ENCODE results near the gene SHROOM2. TPM values are rescaled to one million over a fixed set of nuclear protein-coding genes. Genes with fewer than 3 reads are reported as not detected.

Gene SHROOM2
- total and polyA plus RNA-seq, 10 donors = 0.21 to 3.7 (median 1.6) TPM

GRCh38 chrX:9884031-9884779, 98.0 kb downstream of the SHROOM2 start:
- intact Hi-C loops (cut with DNase I; ENCODE audit: low total_unique reads) = loop anchor here (10.0 kb wide), 2 partner anchors 101 to 231 kb away; no protein-coding TSS in a partner anchor
- Histone ChIP-seq H3K27ac (no peak overlapping the region), H3K4me1 (peaks cover 0 to 7% (median 0%) of the 10 kb centered on the region in 6 donors), H3K4me3 (no peak overlapping the region), H3K9me3 (no peaks in the 10 kb centered on the region), H3K27me3 (replicated peaks in 1 of 7) (peaks cover 0 to 20% (median 0%) of the 10 kb centered on the region in 7 donors), H3K36me3 (no peaks in the 10 kb centered on the region)
- TF ChIP-seq CTCF (IDR thresholded peaks at IDR 0.05 in 8 of 11, conservative IDR thresholded peaks at IDR 0.05 in 3 of 11) (no peak), POLR2AphosphoS5 (IDR thresholded peaks at IDR 0.05) (no peak), POLR2A (IDR thresholded peaks at IDR 0.05) (no peak)
- WGBS, 5 donors = 69 to 84% (median 76%) methylated on average over 9 of the region's 9 CpGs
- DNase-seq = no peak

- no peaks in the 10 kb centered on the region for H3K36me3 ChIP-seq
- H3K9me3 ChIP-seq = no peaks in the 10 kb centered on the region
- H3K27me3 ChIP-seq (replicated peaks in 1 of 7) = peaks cover 0 to 20% (median 0%) of the 10 kb centered on the region in 7 donors
- no peak overlapping the region for H3K4me3 ChIP-seq
- WGBS, 5 donors = 2 to 15% (median 5%) methylated on average over 8 of the region's 8 CpGs
- H3K4me1 ChIP-seq = peaks cover 0 to 7% (median 0%) of the 10 kb centered on the region in 6 donors
- no peak overlapping the region for H3K27ac ChIP-seq
- peak; percentile 89 for DNase-seq
- intact Hi-C loops (cut with DNase I; ENCODE audit: low total_unique reads) = loop anchor here (10.0 kb wide), 2 partner anchors 100 to 230 kb away; no protein-coding TSS in a partner anchor
- TF ChIP-seq POLR2AphosphoS5 (IDR thresholded peaks at IDR 0.05) (peak in 1 of 3 donors; percentile 32), CTCF (IDR thresholded peaks at IDR 0.05 in 8 of 11, conservative IDR thresholded peaks at IDR 0.05 in 3 of 11) (peak; percentile 6 to 70 (median 55)), POLR2A (IDR thresholded peaks at IDR 0.05) (no peak)
Measured at GRCh38 chrX:9885150-9885549, 98.9 kb downstream of the SHROOM2 start.

- intact Hi-C loops (cut with DNase I; ENCODE audit: low total_unique reads) = loop anchor here (10.0 kb wide), 2 partner anchors 97 to 227 kb away; no protein-coding TSS in a partner anchor
- no peak overlapping the region for H3K27ac ChIP-seq
- no peak overlapping the region for H3K4me3 ChIP-seq
- H3K36me3 ChIP-seq = no peaks in the 10 kb centered on the region
- H3K4me1 ChIP-seq = peaks cover 0 to 7% (median 0%) of the 10 kb centered on the region in 6 donors
- no peaks in the 10 kb centered on the region for H3K9me3 ChIP-seq
- peaks cover 0 to 16% (median 0%) of the 10 kb centered on the region in 7 donors for H3K27me3 ChIP-seq (replicated peaks in 1 of 7)
- no peak for DNase-seq
- 70 to 86% (median 76%) methylated on average over 7 to 11 of the region's 11 CpGs for WGBS, 5 donors
- TF ChIP-seq CTCF (IDR thresholded peaks at IDR 0.05 in 8 of 11, conservative IDR thresholded peaks at IDR 0.05 in 3 of 11) (no peak), POLR2AphosphoS5 (IDR thresholded peaks at IDR 0.05) (no peak), POLR2A (IDR thresholded peaks at IDR 0.05) (no peak)
Measured at GRCh38 chrX:9887659-9888297, 101.5 kb downstream of the SHROOM2 start.
